ENCODE measurements around the gene DNMBP.
A peak's percentile ranks its signal among the peaks of the same experiment; 100 is the strongest.

The DNMBP gene

GRCh38 chr10:99920486-99920885, 89.3 kb downstream of the DNMBP start:
- no peaks in the 10 kb centered on the region for H3K9me3 ChIP-seq (ENCODE audit: control insufficient read depth in 5 of 5, low read length in 5 of 5)
- H3K4me1 ChIP-seq (ENCODE audit: control insufficient read depth in 5 of 5, insufficient read depth in 5 of 5, low read length in 5 of 5), result peaks cover 1 to 21% (median 18%) of the 10 kb centered on the region in 5 donors
- H3K9ac ChIP-seq (ENCODE audit: low read length in 5 of 5), result no peak overlapping the region
- H3K27me3 ChIP-seq (ENCODE audit: control insufficient read depth in 5 of 5, insufficient read depth in 4 of 5, low read length in 5 of 5), result no peaks in the 10 kb centered on the region
- H3K27ac ChIP-seq (ENCODE audit: low read depth, low read length), result no peak overlapping the region
- H3K4me3 ChIP-seq (ENCODE audit: low read depth in 1 of 5, low read length in 5 of 5), result no peak overlapping the region
- peaks cover 0 to 3% (median 0%) of the 10 kb centered on the region in 5 donors for H3K36me3 ChIP-seq (ENCODE audit: control insufficient read depth in 5 of 5, insufficient read depth in 5 of 5, low read length in 5 of 5)

GRCh38 chr10:99917963-99918825, 91.6 kb downstream of the DNMBP start:
- peaks cover 1 to 16% (median 10%) of the 10 kb centered on the region in 5 donors for H3K4me1 ChIP-seq (ENCODE audit: control insufficient read depth in 5 of 5, insufficient read depth in 5 of 5, low read length in 5 of 5)
- H3K36me3 ChIP-seq (ENCODE audit: control insufficient read depth in 5 of 5, insufficient read depth in 5 of 5, low read length in 5 of 5), result peaks cover 0 to 3% (median 0%) of the 10 kb centered on the region in 5 donors
- H3K9ac ChIP-seq (ENCODE audit: low read length in 5 of 5), result peak overlapping the region in 3 of 5 donors; percentile 51 to 72 (median 63)
- peak overlapping the region; percentile 72 for H3K27ac ChIP-seq (ENCODE audit: low read depth, low read length)
- H3K9me3 ChIP-seq (ENCODE audit: control insufficient read depth in 5 of 5, low read length in 5 of 5), result no peaks in the 10 kb centered on the region
- no peaks in the 10 kb centered on the region for H3K27me3 ChIP-seq (ENCODE audit: control insufficient read depth in 5 of 5, insufficient read depth in 4 of 5, low read length in 5 of 5)
- peak overlapping the region; percentile 49 to 65 (median 61) for H3K4me3 ChIP-seq (ENCODE audit: low read depth in 1 of 5, low read length in 5 of 5)

- no peak overlapping the region for H3K4me3 ChIP-seq (ENCODE audit: low read depth in 1 of 5, low read length in 5 of 5)
- H3K36me3 ChIP-seq (ENCODE audit: control insufficient read depth in 5 of 5, insufficient read depth in 5 of 5, low read length in 5 of 5), result peaks cover 0 to 3% (median 0%) of the 10 kb centered on the region in 5 donors
- no peaks in the 10 kb centered on the region for H3K9me3 ChIP-seq (ENCODE audit: control insufficient read depth in 5 of 5, low read length in 5 of 5)
- H3K27me3 ChIP-seq (ENCODE audit: control insufficient read depth in 5 of 5, insufficient read depth in 4 of 5, low read length in 5 of 5), result no peaks in the 10 kb centered on the region
- peaks cover 1 to 24% (median 17%) of the 10 kb centered on the region in 5 donors for H3K4me1 ChIP-seq (ENCODE audit: control insufficient read depth in 5 of 5, insufficient read depth in 5 of 5, low read length in 5 of 5)
- H3K9ac ChIP-seq (ENCODE audit: low read length in 5 of 5), result no peak overlapping the region
- no peak overlapping the region for H3K27ac ChIP-seq (ENCODE audit: low read depth, low read length)
These were observed 93.0 kb downstream of the DNMBP start for GRCh38 chr10:99916776-99917175.

- peaks cover 1 to 19% (median 17%) of the 10 kb centered on the region in 5 donors for H3K4me1 ChIP-seq (ENCODE audit: control insufficient read depth in 5 of 5, insufficient read depth in 5 of 5, low read length in 5 of 5)
- no peak overlapping the region for H3K27ac ChIP-seq (ENCODE audit: low read depth, low read length)
- no peak overlapping the region for H3K9ac ChIP-seq (ENCODE audit: low read length in 5 of 5)
- no peaks in the 10 kb centered on the region for H3K9me3 ChIP-seq (ENCODE audit: control insufficient read depth in 5 of 5, low read length in 5 of 5)
- peaks cover 0 to 2% (median 0%) of the 10 kb centered on the region in 5 donors for H3K36me3 ChIP-seq (ENCODE audit: control insufficient read depth in 5 of 5, insufficient read depth in 5 of 5, low read length in 5 of 5)
- H3K27me3 ChIP-seq (ENCODE audit: control insufficient read depth in 5 of 5, insufficient read depth in 4 of 5, low read length in 5 of 5), result no peaks in the 10 kb centered on the region
- no peak overlapping the region for H3K4me3 ChIP-seq (ENCODE audit: low read depth in 1 of 5, low read length in 5 of 5)
These were observed 94.3 kb downstream of the DNMBP start for GRCh38 chr10:99915414-99915813.

- H3K9me3 ChIP-seq (ENCODE audit: control insufficient read depth in 5 of 5, low read length in 5 of 5), result no peaks in the 10 kb centered on the region
- H3K9ac ChIP-seq (ENCODE audit: low read length in 5 of 5), result no peak overlapping the region
- no peak overlapping the region for H3K4me3 ChIP-seq (ENCODE audit: low read depth in 1 of 5, low read length in 5 of 5)
- peaks cover 1 to 19% (median 17%) of the 10 kb centered on the region in 5 donors for H3K4me1 ChIP-seq (ENCODE audit: control insufficient read depth in 5 of 5, insufficient read depth in 5 of 5, low read length in 5 of 5)
- H3K36me3 ChIP-seq (ENCODE audit: control insufficient read depth in 5 of 5, insufficient read depth in 5 of 5, low read length in 5 of 5), result peaks cover 0 to 2% (median 0%) of the 10 kb centered on the region in 5 donors
- no peaks in the 10 kb centered on the region for H3K27me3 ChIP-seq (ENCODE audit: control insufficient read depth in 5 of 5, insufficient read depth in 4 of 5, low read length in 5 of 5)
- H3K27ac ChIP-seq (ENCODE audit: low read depth, low read length), result no peak overlapping the region
These were observed 95.5 kb downstream of the DNMBP start for GRCh38 chr10:99914236-99914635.

- peaks cover 0 to 3% (median 3%) of the 10 kb centered on the region in 5 donors for H3K36me3 ChIP-seq (ENCODE audit: control insufficient read depth in 5 of 5, insufficient read depth in 5 of 5, low read length in 5 of 5)
- H3K9ac ChIP-seq (ENCODE audit: low read length in 5 of 5), result peak overlapping the region in 1 of 5 donors; percentile 22
- no peak overlapping the region for H3K4me3 ChIP-seq (ENCODE audit: low read depth in 1 of 5, low read length in 5 of 5)
- H3K27me3 ChIP-seq (ENCODE audit: control insufficient read depth in 5 of 5, insufficient read depth in 4 of 5, low read length in 5 of 5), result no peaks in the 10 kb centered on the region
- no peaks in the 10 kb centered on the region for H3K9me3 ChIP-seq (ENCODE audit: control insufficient read depth in 5 of 5, low read length in 5 of 5)
- no peak overlapping the region for H3K27ac ChIP-seq (ENCODE audit: low read depth, low read length)
- peaks cover 1 to 19% (median 17%) of the 10 kb centered on the region in 5 donors for H3K4me1 ChIP-seq (ENCODE audit: control insufficient read depth in 5 of 5, insufficient read depth in 5 of 5, low read length in 5 of 5)
These were observed 95.9 kb downstream of the DNMBP start for GRCh38 chr10:99913831-99914235.

GRCh38 chr10:99912041-99912440, 97.7 kb downstream of the DNMBP start:
- no peaks in the 10 kb centered on the region for H3K27me3 ChIP-seq (ENCODE audit: control insufficient read depth in 5 of 5, insufficient read depth in 4 of 5, low read length in 5 of 5)
- peaks cover 10 to 21% (median 20%) of the 10 kb centered on the region in 5 donors for H3K36me3 ChIP-seq (ENCODE audit: control insufficient read depth in 5 of 5, insufficient read depth in 5 of 5, low read length in 5 of 5)
- no peaks in the 10 kb centered on the region for H3K9me3 ChIP-seq (ENCODE audit: control insufficient read depth in 5 of 5, low read length in 5 of 5)
- H3K4me1 ChIP-seq (ENCODE audit: control insufficient read depth in 5 of 5, insufficient read depth in 5 of 5, low read length in 5 of 5), result peaks cover 0 to 9% (median 8%) of the 10 kb centered on the region in 5 donors
- H3K9ac ChIP-seq (ENCODE audit: low read length in 5 of 5), result no peak overlapping the region
- H3K27ac ChIP-seq (ENCODE audit: low read depth, low read length), result no peak overlapping the region
- no peak overlapping the region for H3K4me3 ChIP-seq (ENCODE audit: low read depth in 1 of 5, low read length in 5 of 5)

- Histone ChIP-seq H3K27me3 (ENCODE audit: control insufficient read depth in 5 of 5, insufficient read depth in 4 of 5, low read length in 5 of 5) (no peaks in the 10 kb centered on the region), H3K36me3 (ENCODE audit: control insufficient read depth in 5 of 5, insufficient read depth in 5 of 5, low read length in 5 of 5) (peaks cover 13 to 52% (median 42%) of the 10 kb centered on the region in 5 donors), H3K9ac (ENCODE audit: low read length in 5 of 5) (no peak overlapping the region), H3K9me3 (ENCODE audit: control insufficient read depth in 5 of 5, low read length in 5 of 5) (no peaks in the 10 kb centered on the region), H3K4me3 (ENCODE audit: low read depth in 1 of 5, low read length in 5 of 5) (no peak overlapping the region), H3K4me1 (ENCODE audit: control insufficient read depth in 5 of 5, insufficient read depth in 5 of 5, low read length in 5 of 5) (peaks cover 0 to 15% (median 8%) of the 10 kb centered on the region in 5 donors), H3K27ac (ENCODE audit: low read depth, low read length) (no peak overlapping the region)
These were observed 101.2 kb downstream of the DNMBP start for GRCh38 chr10:99908512-99908911.

GRCh38 chr10:99906470-99906869, 103.3 kb downstream of the DNMBP start:
- H3K27ac ChIP-seq (ENCODE audit: low read depth, low read length), result peak overlapping the region; percentile 40
- H3K4me3 ChIP-seq (ENCODE audit: low read depth in 1 of 5, low read length in 5 of 5), result no peak overlapping the region
- H3K36me3 ChIP-seq (ENCODE audit: control insufficient read depth in 5 of 5, insufficient read depth in 5 of 5, low read length in 5 of 5), result peaks cover 13 to 62% (median 47%) of the 10 kb centered on the region in 5 donors
- H3K27me3 ChIP-seq (ENCODE audit: control insufficient read depth in 5 of 5, insufficient read depth in 4 of 5, low read length in 5 of 5), result no peaks in the 10 kb centered on the region
- peaks cover 0 to 8% (median 0%) of the 10 kb centered on the region in 5 donors for H3K4me1 ChIP-seq (ENCODE audit: control insufficient read depth in 5 of 5, insufficient read depth in 5 of 5, low read length in 5 of 5)
- H3K9me3 ChIP-seq (ENCODE audit: control insufficient read depth in 5 of 5, low read length in 5 of 5), result no peaks in the 10 kb centered on the region
- H3K9ac ChIP-seq (ENCODE audit: low read length in 5 of 5), result no peak overlapping the region

- Histone ChIP-seq H3K27me3 (ENCODE audit: control insufficient read depth in 5 of 5, insufficient read depth in 4 of 5, low read length in 5 of 5) (no peaks in the 10 kb centered on the region), H3K9me3 (ENCODE audit: control insufficient read depth in 5 of 5, low read length in 5 of 5) (no peaks in the 10 kb centered on the region), H3K36me3 (ENCODE audit: control insufficient read depth in 5 of 5, insufficient read depth in 5 of 5, low read length in 5 of 5) (peaks cover 13 to 62% (median 49%) of the 10 kb centered on the region in 5 donors), H3K27ac (ENCODE audit: low read depth, low read length) (peak overlapping the region; percentile 40), H3K9ac (ENCODE audit: low read length in 5 of 5) (no peak overlapping the region), H3K4me1 (ENCODE audit: control insufficient read depth in 5 of 5, insufficient read depth in 5 of 5, low read length in 5 of 5) (peaks cover 0 to 8% (median 0%) of the 10 kb centered on the region in 5 donors), H3K4me3 (ENCODE audit: low read depth in 1 of 5, low read length in 5 of 5) (no peak overlapping the region)
These were observed 103.8 kb downstream of the DNMBP start for GRCh38 chr10:99905971-99906370.

All from subcutaneous abdominal adipose tissue (tissue), 5 donors.